Mammary epithelial cell (primary cell): ENCODE measurements around the gene TENM4.

Experiments
- CTCF ChIP-seq, 2 donors: IDR thresholded peaks in 1 of 2; conservative IDR thresholded peaks in 1 of 2; 2 replicates each; pipeline ENCODE4 v1.5.1; 2011 to 2012; ENCODE audit warnings: inconsistent platforms in 2 of 2, low read length in 2 of 2, mild to moderate bottlenecking in 2 of 2, control low read depth in 1 of 2, low read depth in 1 of 2; ENCODE audit not compliant: insufficient read depth in 1 of 2; ENCODE audit errors: extremely low read depth in 1 of 2
- EZH2 ChIP-seq: IDR thresholded peaks from 2 replicates; pipeline ENCODE4 v1.6.1; 2012; ENCODE audit warnings: low read length, inconsistent platforms, borderline replicate concordance

- TF ChIP-seq CTCF (conservative IDR thresholded peaks at IDR 0.05 in 1 of 2, IDR thresholded peaks at IDR 0.05 in 1 of 2; ENCODE audit: extremely low read depth in 1 of 2, insufficient read depth in 1 of 2, low read depth in 1 of 2, low read length in 2 of 2): no peak
- TF ChIP-seq EZH2: no peak
These were observed 677.2 kb downstream of the TENM4 start for GRCh38 chr11:78763664-78764063.
